Measurements from ENCODE around the gene ZAR1L.

Gene ZAR1L

DNA sequence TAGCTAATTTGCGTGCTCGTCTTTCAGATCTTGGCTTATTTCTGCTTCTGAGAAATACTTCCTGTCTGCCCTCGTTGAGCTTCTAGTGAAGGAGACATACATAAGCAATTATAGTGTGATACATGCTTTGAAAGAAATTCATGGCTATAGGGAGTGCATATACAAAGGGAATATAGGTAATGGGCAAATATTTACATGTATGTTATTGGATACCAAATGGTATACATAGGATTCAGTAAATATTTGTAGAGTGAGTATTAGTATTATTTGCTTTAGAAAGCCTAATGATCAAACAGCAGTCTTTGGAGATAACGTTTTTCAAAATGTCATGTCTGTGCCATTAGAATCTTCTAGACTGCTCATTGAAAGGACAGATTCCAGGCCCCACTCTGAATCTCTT, 5.4 kb upstream of the ZAR1L start:
- no peak for FAIRE-seq

DNA sequence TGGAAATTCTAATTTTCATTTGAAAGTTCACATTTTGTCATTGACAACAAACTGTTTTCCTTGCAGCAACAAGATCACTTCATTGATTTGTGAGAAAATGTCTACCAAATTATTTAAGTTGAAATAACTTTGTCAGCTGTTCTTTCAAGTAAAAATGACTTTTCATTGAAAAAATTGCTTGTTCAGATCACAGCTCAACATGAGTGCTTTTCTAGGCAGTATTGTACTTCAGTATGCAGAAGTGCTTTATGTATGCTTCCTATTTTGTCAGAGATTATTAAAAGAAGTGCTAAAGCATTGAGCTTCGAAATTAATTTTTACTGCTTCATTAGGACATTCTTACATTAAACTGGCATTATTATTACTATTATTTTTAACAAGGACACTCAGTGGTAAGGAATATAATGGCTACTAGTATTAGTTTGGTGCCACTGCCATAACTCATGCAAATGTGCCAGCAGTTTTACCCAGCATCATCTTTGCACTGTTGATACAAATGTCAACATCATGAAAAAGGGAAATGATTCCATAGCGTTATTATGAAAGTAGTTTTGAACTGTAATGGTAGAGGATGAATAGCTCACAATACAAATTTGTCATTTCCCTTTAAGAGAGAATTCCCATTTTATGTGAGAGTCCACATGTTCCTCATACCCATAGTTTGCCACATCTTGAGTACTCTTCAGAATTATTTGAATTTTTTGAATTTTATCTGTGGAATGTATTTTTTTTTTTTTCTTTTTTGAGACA, 2.7 kb upstream of the ZAR1L start:
- TF ChIP-seq PAX5 (IDR thresholded peaks at IDR 0.05; ENCODE audit: insufficient read depth, low read length, severe bottlenecking) (no peak), TAF1 (IDR thresholded peaks at IDR 0.05; ENCODE audit: low read depth, low read length) (no peak), POU2F2 (IDR thresholded peaks at IDR 0.05; ENCODE audit: low read depth, low read length) (no peak), SPI1 (IDR thresholded peaks at IDR 0.05; ENCODE audit: low read depth, low read length) (peak; percentile 62)
- no peak for FAIRE-seq

More for the DNA sequence above, 5.4 kb upstream of the ZAR1L start:
- TF ChIP-seq SPI1 (IDR thresholded peaks at IDR 0.05; ENCODE audit: low read depth, low read length) (no peak), TAF1 (IDR thresholded peaks at IDR 0.05; ENCODE audit: low read depth, low read length) (no peak), POU2F2 (IDR thresholded peaks at IDR 0.05; ENCODE audit: low read depth, low read length) (no peak), POLR2A (IDR thresholded peaks at IDR 0.05; ENCODE audit: low read depth, low read length) (no peak), PAX5 (IDR thresholded peaks at IDR 0.05; ENCODE audit: insufficient read depth, low read length, severe bottlenecking) (no peak), POLR2AphosphoS5 (IDR thresholded peaks at IDR 0.05; ENCODE audit: low read depth, low read length) (no peak)
- DNase-seq (ENCODE audit: insufficient read length, low spot score) = no peak

GRCh38 chr13:32316501-32316900, 1.3 kb upstream of the ZAR1L start:
- no peak for DNase-seq (ENCODE audit: insufficient read length, low spot score)
- no peak for TF ChIP-seq POU2F2 (IDR thresholded peaks at IDR 0.05; ENCODE audit: low read depth, low read length)
- TF ChIP-seq PAX5 (IDR thresholded peaks at IDR 0.05; ENCODE audit: insufficient read depth, low read length, severe bottlenecking) = no peak
- TF ChIP-seq POLR2AphosphoS5 (IDR thresholded peaks at IDR 0.05; ENCODE audit: low read depth, low read length) = no peak
- TF ChIP-seq SPI1 (IDR thresholded peaks at IDR 0.05; ENCODE audit: low read depth, low read length) = no peak
- TF ChIP-seq POLR2A (IDR thresholded peaks at IDR 0.05; ENCODE audit: low read depth, low read length) = no peak

More for the DNA sequence above, 2.7 kb upstream of the ZAR1L start:
- DNase-seq (ENCODE audit: insufficient read length, low spot score) = no peak

GRCh38 chr13:32316028-32316339, 821 bp upstream of the ZAR1L start:
- FAIRE-seq (no peak), DNase-seq (ENCODE audit: insufficient read length, low spot score) (peak; percentile 11)
- TF ChIP-seq TAF1 (IDR thresholded peaks at IDR 0.05; ENCODE audit: low read depth, low read length) (no peak), PAX5 (IDR thresholded peaks at IDR 0.05; ENCODE audit: insufficient read depth, low read length, severe bottlenecking) (no peak), SPI1 (IDR thresholded peaks at IDR 0.05; ENCODE audit: low read depth, low read length) (no peak), POU2F2 (IDR thresholded peaks at IDR 0.05; ENCODE audit: low read depth, low read length) (no peak), POLR2A (IDR thresholded peaks at IDR 0.05; ENCODE audit: low read depth, low read length) (no peak; the same call in 1 of the 2 replicates), POLR2AphosphoS5 (IDR thresholded peaks at IDR 0.05; ENCODE audit: low read depth, low read length) (no peak)

More at GRCh38 chr13:32316501-32316900, 1.3 kb upstream of the ZAR1L start:
- no peak for FAIRE-seq

DNA sequence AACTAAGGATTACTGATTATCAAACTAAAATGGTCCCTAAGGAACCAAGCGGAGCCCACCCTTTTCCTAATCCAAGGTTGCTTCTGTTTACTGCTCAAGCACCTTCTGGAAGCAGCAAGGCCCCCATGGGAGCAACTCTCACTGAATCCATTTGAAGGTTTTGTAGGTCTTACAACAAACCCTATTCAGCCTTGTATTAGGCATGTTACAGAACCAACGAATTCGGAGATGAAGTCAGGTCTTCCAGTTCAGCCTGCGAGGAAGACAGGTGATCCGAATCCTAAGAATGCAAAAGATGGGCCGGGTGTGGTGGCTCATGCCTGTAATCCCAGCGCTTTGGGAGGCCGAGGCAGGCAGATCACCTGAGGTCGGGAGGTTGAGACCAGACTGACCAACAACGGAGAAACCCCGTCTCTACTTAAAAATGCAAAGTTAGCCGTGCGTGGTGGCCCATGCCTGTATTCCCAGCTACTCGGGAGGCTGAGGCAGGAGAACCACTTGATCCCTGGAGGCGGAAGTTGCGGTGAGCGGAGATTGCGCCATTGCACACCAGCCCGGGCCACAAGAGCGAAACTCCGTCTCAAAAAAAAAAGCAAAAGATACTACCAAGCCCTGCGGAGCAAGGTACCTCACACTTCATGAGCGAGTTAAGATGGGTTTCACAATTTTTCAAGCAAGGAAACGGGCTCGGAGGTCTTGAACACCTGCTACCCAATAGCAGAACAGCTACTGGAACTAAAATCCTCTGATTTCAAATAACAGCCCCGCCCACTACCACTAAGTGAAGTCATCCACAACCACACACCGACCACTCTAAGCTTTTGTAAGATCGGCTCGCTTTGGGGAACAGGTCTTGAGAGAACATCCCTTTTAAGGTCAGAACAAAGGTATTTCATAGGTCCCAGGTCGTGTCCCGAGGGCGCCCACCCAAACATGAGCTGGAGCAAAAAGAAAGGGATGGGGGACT, 609 bp downstream of the ZAR1L start:
- DNase-seq (ENCODE audit: insufficient read length, low spot score) (peak; percentile 16), FAIRE-seq (peak; percentile 82)
- TF ChIP-seq TAF1 (IDR thresholded peaks at IDR 0.05; ENCODE audit: low read depth, low read length) = no peak
- no peak for TF ChIP-seq SPI1 (IDR thresholded peaks at IDR 0.05; ENCODE audit: low read depth, low read length)
- no peak for TF ChIP-seq POLR2A (IDR thresholded peaks at IDR 0.05; ENCODE audit: low read depth, low read length)
- TF ChIP-seq POU2F2 (IDR thresholded peaks at IDR 0.05; ENCODE audit: low read depth, low read length) = no peak
- TF ChIP-seq PAX5 (IDR thresholded peaks at IDR 0.05; ENCODE audit: insufficient read depth, low read length, severe bottlenecking) = no peak
- no peak for TF ChIP-seq POLR2AphosphoS5 (IDR thresholded peaks at IDR 0.05; ENCODE audit: low read depth, low read length)

- FAIRE-seq (no peak), DNase-seq (ENCODE audit: insufficient read length, low spot score) (no peak)
- TF ChIP-seq PAX5 (IDR thresholded peaks at IDR 0.05; ENCODE audit: insufficient read depth, low read length, severe bottlenecking) (no peak), TAF1 (IDR thresholded peaks at IDR 0.05; ENCODE audit: low read depth, low read length) (no peak), POLR2A (IDR thresholded peaks at IDR 0.05; ENCODE audit: low read depth, low read length) (no peak), SPI1 (IDR thresholded peaks at IDR 0.05; ENCODE audit: low read depth, low read length) (no peak), POLR2AphosphoS5 (IDR thresholded peaks at IDR 0.05; ENCODE audit: low read depth, low read length) (no peak), POU2F2 (IDR thresholded peaks at IDR 0.05; ENCODE audit: low read depth, low read length) (no peak)
Observed at GRCh38 chr13:32311188-32311897, 3.8 kb downstream of the ZAR1L start.

GRCh38 chr13:32310134-32310706, 4.9 kb downstream of the ZAR1L start:
- TF ChIP-seq TAF1 (IDR thresholded peaks at IDR 0.05; ENCODE audit: low read depth, low read length) (no peak), POLR2A (IDR thresholded peaks at IDR 0.05; ENCODE audit: low read depth, low read length) (no peak)
- FAIRE-seq (no peak), DNase-seq (ENCODE audit: insufficient read length, low spot score) (peak; percentile 16)

DNA sequence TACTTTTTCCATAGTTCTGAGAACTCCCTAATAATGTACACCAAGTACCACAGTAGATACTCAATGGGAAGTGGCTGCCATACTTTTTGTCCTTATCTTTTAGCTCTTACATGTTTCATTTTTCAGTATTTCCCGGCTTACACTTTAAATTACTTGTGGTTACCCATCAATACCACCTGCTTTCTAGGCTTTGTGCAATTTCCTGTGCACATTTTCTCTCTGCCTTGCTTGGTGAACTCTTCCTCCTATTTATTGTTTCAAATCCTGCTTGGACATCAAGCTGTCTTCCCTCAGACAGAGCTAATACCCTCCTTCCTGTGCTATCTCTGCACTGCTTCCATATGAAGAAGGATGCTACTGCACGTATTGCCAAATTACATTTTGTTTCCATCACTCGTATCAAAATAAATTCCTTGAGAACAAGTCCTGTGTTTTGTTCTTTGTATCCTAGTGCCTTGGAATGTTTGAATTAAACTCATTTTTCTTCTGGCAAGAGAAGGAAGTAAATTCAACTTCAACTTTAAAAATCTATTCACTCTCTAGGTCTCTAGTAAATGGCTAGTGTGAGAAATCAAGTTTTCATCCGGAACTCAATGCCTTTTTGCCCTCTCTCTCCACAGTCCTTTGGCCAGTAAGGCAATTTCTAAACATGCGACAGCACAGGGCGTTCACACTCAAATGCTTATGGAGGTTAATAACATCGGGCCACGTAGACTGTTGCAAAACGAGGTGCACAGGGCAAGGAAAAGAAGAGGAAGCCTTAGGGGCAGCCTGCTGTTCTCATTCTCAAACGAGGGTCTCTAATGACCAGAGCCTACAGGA, 5.6 kb downstream of the ZAR1L start:
- DNase-seq (ENCODE audit: insufficient read length, low spot score) = no peak
- peak; percentile 86 for FAIRE-seq
- TF ChIP-seq SPI1 (IDR thresholded peaks at IDR 0.05; ENCODE audit: low read depth, low read length) (no peak), PAX5 (IDR thresholded peaks at IDR 0.05; ENCODE audit: insufficient read depth, low read length, severe bottlenecking) (no peak), POLR2AphosphoS5 (IDR thresholded peaks at IDR 0.05; ENCODE audit: low read depth, low read length) (no peak), POLR2A (IDR thresholded peaks at IDR 0.05; ENCODE audit: low read depth, low read length) (no peak), TAF1 (IDR thresholded peaks at IDR 0.05; ENCODE audit: low read depth, low read length) (no peak), POU2F2 (IDR thresholded peaks at IDR 0.05; ENCODE audit: low read depth, low read length) (no peak)
